BJ (cell line): ENCODE results near the gene COL4A1. TPM values are rescaled to one million over a fixed set of nuclear protein-coding genes. Genes with fewer than 3 reads are reported as not detected.

Source experiments
- CTCF ChIA-PET: fragments of 350-600 bp; formaldehyde crosslinking; extraction: SDS; loops from one replicate; lab custom pipeline; 2021; ENCODE audit warnings: antibody characterized with exemption, inconsistent platforms; lab: Yijun Ruan, JAX
- POLR2A ChIA-PET: fragments of 300-600 bp; sonication (Branson Sonifier 250); formaldehyde crosslinking; extraction: SDS; loops from one replicate; lab custom pipeline; 2021; ENCODE audit warnings: antibody characterized with exemption; lab: Charles Lee
- DNase-seq: peaks from one replicate; pipeline ENCODE4 v3.0.0-alpha.2; 2011; ENCODE audit warnings: low read depth
- H3K27me3 ChIP-seq: 2 replicates; pipeline ENCODE4 v1.6.0; 2011; ENCODE audit warnings: low read length; ENCODE audit not compliant: control insufficient read depth, insufficient read depth
- H3K36me3 ChIP-seq: 2 replicates; pipeline ENCODE4 v1.5.1; 2011; ENCODE audit warnings: low read length; ENCODE audit not compliant: control insufficient read depth, insufficient read depth
- H3K4me3 ChIP-seq: 2 replicates; pipeline ENCODE4 v1.5.1; 2011; ENCODE audit warnings: low read depth, mild to moderate bottlenecking, control low read depth, low read length
- CTCF ChIP-seq: IDR thresholded peaks from 2 replicates; pipeline ENCODE4 v1.5.1; 2011; ENCODE audit warnings: low read depth, mild to moderate bottlenecking, control low read depth, inconsistent platforms, low read length, moderate library complexity; ENCODE audit not compliant: insufficient read depth
- polyA plus RNA-seq: library from polyadenylated mRNA; depleted of rRNA; stranded (reverse); fragments of >200 nt; gene quantifications from 2 replicates; pipeline ENCODE4 v1.2.3, GENCODE V29; 2011

Gene COL4A1
- polyA plus RNA-seq, 1 experiment: 375 TPM

DNA sequence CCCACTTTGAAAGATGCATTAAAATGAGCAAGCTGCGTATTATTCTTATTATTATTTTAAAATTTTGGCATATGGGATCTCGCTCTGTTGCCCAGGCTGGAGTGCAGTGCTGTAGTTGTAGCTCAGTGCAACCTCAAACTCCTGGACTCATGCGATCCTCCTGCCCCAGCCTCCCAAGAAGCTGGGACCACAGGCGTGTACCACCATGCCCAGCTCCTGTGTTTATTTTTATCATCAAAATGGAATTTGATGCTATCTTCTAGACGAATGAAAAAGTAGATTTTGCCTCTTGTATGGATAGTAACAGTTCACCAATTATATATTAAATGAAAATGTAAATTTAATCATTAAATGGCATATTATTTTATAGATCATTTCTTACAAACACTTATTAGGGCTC lies 43.6 kb downstream of the COL4A1 start:
- Histone ChIP-seq H3K27me3 (no peaks in the 10 kb centered on the region), H3K36me3 (peaks cover 5% of the 10 kb centered on the region), H3K4me3 (no peak overlapping the region)
- POLR2A ChIA-PET: no interaction called here
- CTCF ChIA-PET: interaction anchor here (1.7 kb wide), 1 partner anchor 8 kb away, joined by 3 read pairs; no protein-coding TSS in a partner anchor
- no peak for TF ChIP-seq CTCF
- no peak for DNase-seq

DNA sequence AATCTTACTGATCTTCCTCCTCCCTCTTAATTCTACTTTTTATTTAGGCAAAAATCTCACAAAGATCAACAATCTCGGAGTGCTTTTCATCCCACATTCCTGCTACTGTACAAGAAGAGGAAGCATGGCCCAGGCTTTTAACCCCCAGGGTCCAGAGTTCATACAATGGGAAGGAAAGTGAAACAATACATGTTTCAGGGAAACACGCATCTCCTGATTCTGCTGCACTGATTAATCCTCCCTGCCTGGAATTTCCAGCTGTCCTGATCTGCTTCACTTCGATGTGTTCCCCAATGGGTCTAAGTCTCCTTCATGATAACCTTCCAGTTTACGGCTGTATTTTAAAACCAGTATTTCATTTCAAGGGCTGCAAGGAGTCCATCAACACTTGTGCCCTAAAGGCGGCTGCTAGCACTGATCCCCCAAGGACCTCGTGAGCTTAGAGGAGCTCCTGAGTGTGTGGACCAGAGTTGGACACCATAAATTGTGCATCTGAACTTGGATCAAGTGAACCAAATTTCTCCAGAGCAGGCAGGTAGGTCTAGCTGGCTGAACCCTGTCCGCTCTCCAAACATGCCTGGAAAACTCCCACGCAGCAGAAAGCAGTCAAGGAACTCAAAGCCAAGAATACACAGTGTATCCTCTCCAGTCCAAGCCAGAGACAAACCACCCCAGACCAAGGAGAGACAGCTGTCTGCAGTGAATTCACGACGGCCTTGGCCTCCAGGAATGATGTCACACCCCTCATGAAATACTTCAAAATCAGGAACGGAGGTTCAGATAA lies 44.3 kb downstream of the COL4A1 start:
- no peak for DNase-seq
- Histone ChIP-seq H3K4me3 (no peak overlapping the region), H3K27me3 (no peaks in the 10 kb centered on the region), H3K36me3 (peaks cover 5% of the 10 kb centered on the region)
- CTCF ChIA-PET: interaction anchor here (1.6 to 1.7 kb wide), 2 partner anchors 9 to 12 kb away, joined by 3 to 5 read pairs; no protein-coding TSS in a partner anchor
- POLR2A ChIA-PET: no interaction called here
- TF ChIP-seq CTCF: no peak

DNA sequence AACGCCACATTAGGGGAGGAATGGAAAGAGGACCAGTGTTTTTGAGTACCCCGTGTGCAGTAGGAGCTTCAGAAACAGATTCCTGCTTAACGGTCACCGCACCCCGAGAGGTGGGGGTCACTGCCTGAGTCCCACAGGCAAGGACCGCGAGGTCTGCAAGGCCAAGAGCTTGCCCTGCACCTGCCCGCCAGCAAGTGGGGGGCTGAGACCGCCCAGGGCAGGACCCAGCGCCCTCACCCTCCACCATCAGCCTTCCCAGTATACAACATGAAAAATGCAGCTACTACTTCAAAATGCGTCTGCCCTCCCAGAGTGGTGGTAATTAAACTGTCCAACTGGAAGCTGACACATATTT lies 44.9 kb downstream of the COL4A1 start:
- H3K36me3 ChIP-seq: peaks cover 5% of the 10 kb centered on the region
- no peak for DNase-seq
- no peak for TF ChIP-seq CTCF
- no peaks in the 10 kb centered on the region for H3K27me3 ChIP-seq
- H3K4me3 ChIP-seq: no peak overlapping the region
- ChIA-PET CTCF (interaction anchor here (1.6 to 1.7 kb wide), 2 partner anchors 10 to 11 kb away, joined by 3 to 5 read pairs; no protein-coding TSS in a partner anchor), POLR2A (no interaction called here)

GRCh38 chr13:110261166-110262081 lies 45.5 kb downstream of the COL4A1 start:
- peaks cover 5% of the 10 kb centered on the region for H3K36me3 ChIP-seq
- no peak for DNase-seq
- ChIA-PET POLR2A (no interaction called here), CTCF (interaction anchor here (1.6 to 1.9 kb wide), 3 partner anchors 10 to 21 kb away, joined by 3 to 5 read pairs (median 5); no protein-coding TSS in a partner anchor)
- no peak for TF ChIP-seq CTCF
- H3K27me3 ChIP-seq: no peaks in the 10 kb centered on the region
- H3K4me3 ChIP-seq: no peak overlapping the region

- POLR2A ChIA-PET: no interaction called here
- Histone ChIP-seq H3K4me3 (no peak overlapping the region), H3K36me3 (0 out of 2 replicates have a peak, but pooled peaks cover under 1% of the 10 kb centered on the region), H3K27me3 (no peaks in the 10 kb centered on the region)
- no peak for DNase-seq
- no peak for TF ChIP-seq CTCF
- CTCF ChIA-PET: interaction anchor here (1.1 to 1.9 kb wide), 5 partner anchors 9 to 153 kb away, joined by 3 to 7 read pairs (median 3); no protein-coding TSS in a partner anchor
Measured at GRCh38 chr13:110259651-110260050, 47.3 kb downstream of the COL4A1 start.
